Ovary (tissue), 9 donors: Measurements from ENCODE around the gene LDLRAD4. TPM values are rescaled to one million over a fixed set of nuclear protein-coding genes. Genes with fewer than 3 reads are reported as not detected.

Experiments used
- DNase-seq, 5 donors: peaks; one replicate each; pipeline ENCODE4 v3.0.0-alpha.2; 2019 to 2020
- H3K27ac ChIP-seq, 2 donors: fragments of 200-600 bp; one replicate each; pipeline versions ENCODE4 v1.5.1 to v1.8.0; 2019 to 2022
- H3K27me3 ChIP-seq: fragments of 200-600 bp; one replicate; pipeline ENCODE4 v1.8.0; 2022
- H3K36me3 ChIP-seq: fragments of 200-600 bp; sonication (generic); one replicate; pipeline ENCODE4 v1.5.1; 2019
- H3K4me1 ChIP-seq: one replicate; pipeline ENCODE4 v1.8.1; 2013; ENCODE audit warnings: mild to moderate bottlenecking, moderate library complexity; ENCODE audit not compliant: insufficient read depth
- H3K4me3 ChIP-seq: fragments of 200-600 bp; sonication (generic); one replicate; pipeline ENCODE4 v1.5.1; 2017
- H3K9me3 ChIP-seq, 2 donors: fragments of 200-600 bp in 1 of 2; sonication (generic) in 1 of 2; one replicate each; pipeline versions ENCODE4 v1.5.1 to v1.8.1; 2013 to 2019; ENCODE audit warnings: mild to moderate bottlenecking in 1 of 2, moderate library complexity in 1 of 2
- EP300 ChIP-seq: sonication (generic); formaldehyde crosslinking; IDR thresholded peaks from one replicate; pipeline ENCODE4 v1.6.1; 2017; ENCODE audit warnings: antibody characterized with exemption
- POLR2A ChIP-seq: fragments of 450-650 bp; IDR thresholded peaks from one replicate; pipeline ENCODE4 v1.6.1; 2017; ENCODE audit warnings: antibody characterized with exemption, mild to moderate bottlenecking, moderate library complexity
- WGBS, 3 donors: extraction: QIAGEN DNeasy Blood & Tissue Kit in 1 of 3; methylation state at CpG; one replicate each; pipeline versions ENCODE4 v1.1.5 to v1.1.7; 2013 to 2017; 5-methylcytosine and 5-hydroxymethylcytosine counted together
- intact Hi-C, 4 donors: fragments of 100-400 bp; cut with DNase I; formaldehyde crosslinking; loops; one replicate each; pipeline versions ENCODE4 v1.11.0 to v1.15.1; 2022 to 2023
- polyA plus RNA-seq, 2 donors: library from polyadenylated mRNA; stranded (reverse); fragments of 200-250 nt in 1 of 2; fragments of 350-450 nt in 1 of 2; fragmentation: Illumina TruSeq in 1 of 2; extraction: RNeasy Lipid Tissue Mini Kit (QIAGEN cat#74804) in 1 of 2; gene quantifications; one replicate each; pipeline ENCODE4 v1.2.3, GENCODE V29; 2013 to 2014
- total RNA-seq, 7 donors: library from RNA; depleted of rRNA in 2 of 7; stranded (reverse); fragments of >200 nt in 2 of 7; fragmentation: NEBNext Ultra II Directional in 3 of 7; extraction: Animal tissue kit (Norgen Biotek cat#: 25700) in 3 of 7; gene quantifications; one replicate each; pipeline versions ENCODE4 v1.1.0 to v1.2.4, GENCODE V29; 2016 to 2023
- TF ChIP-seq, protein P1 (sequence below), 3 donors: fragments of 450-650 bp in 2 of 3; fragments of 200-600 bp in 1 of 3; IDR thresholded peaks; one replicate each; pipeline versions ENCODE4 v1.5.1 to v1.8.0; 2016 to 2022; ENCODE audit warnings: antibody characterized with exemption in 3 of 3, mild to moderate bottlenecking in 1 of 3
- donor health status: DM: no; HTN: no; CAD: no; lungs with moderate emphysema.
- donor health status: DM: no; HTN: no; CAD: no.
- donor health status: Bipolar disorder and iron deficiency.
- donor health status: DM: yes; HTN: yes; CAD: no.
- donor health status: DM: no; HTN: no; CAD: no.
- donor health status: DM: yes; HTN: yes; CAD: no.

Gene LDLRAD4
- total and polyA plus RNA-seq, 9 donors = 2.3 to 31.6 (median 8.3) TPM

GRCh38 chr18:13551841-13552733, 333.5 kb downstream of the LDLRAD4 start:
- DNase-seq = no peak
- intact Hi-C loops = no loop called here
- H3K4me1 ChIP-seq = peaks cover 3% of the 10 kb centered on the region
- no peaks in the 10 kb centered on the region for H3K27me3 ChIP-seq
- no peaks in the 10 kb centered on the region for H3K36me3 ChIP-seq
- no peak overlapping the region for H3K4me3 ChIP-seq
- H3K9me3 ChIP-seq = no peaks in the 10 kb centered on the region
- H3K27ac ChIP-seq = no peak overlapping the region
- 58 to 78% (median 72%) methylated on average over 13 of the region's 13 CpGs for WGBS, 3 donors
- TF ChIP-seq POLR2A = no peak
- TF ChIP-seq, protein P1, sequence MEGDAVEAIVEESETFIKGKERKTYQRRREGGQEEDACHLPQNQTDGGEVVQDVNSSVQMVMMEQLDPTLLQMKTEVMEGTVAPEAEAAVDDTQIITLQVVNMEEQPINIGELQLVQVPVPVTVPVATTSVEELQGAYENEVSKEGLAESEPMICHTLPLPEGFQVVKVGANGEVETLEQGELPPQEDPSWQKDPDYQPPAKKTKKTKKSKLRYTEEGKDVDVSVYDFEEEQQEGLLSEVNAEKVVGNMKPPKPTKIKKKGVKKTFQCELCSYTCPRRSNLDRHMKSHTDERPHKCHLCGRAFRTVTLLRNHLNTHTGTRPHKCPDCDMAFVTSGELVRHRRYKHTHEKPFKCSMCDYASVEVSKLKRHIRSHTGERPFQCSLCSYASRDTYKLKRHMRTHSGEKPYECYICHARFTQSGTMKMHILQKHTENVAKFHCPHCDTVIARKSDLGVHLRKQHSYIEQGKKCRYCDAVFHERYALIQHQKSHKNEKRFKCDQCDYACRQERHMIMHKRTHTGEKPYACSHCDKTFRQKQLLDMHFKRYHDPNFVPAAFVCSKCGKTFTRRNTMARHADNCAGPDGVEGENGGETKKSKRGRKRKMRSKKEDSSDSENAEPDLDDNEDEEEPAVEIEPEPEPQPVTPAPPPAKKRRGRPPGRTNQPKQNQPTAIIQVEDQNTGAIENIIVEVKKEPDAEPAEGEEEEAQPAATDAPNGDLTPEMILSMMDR (IDR thresholded peaks at IDR 0.05) = no peak
- TF ChIP-seq EP300 = no peak

DNA sequence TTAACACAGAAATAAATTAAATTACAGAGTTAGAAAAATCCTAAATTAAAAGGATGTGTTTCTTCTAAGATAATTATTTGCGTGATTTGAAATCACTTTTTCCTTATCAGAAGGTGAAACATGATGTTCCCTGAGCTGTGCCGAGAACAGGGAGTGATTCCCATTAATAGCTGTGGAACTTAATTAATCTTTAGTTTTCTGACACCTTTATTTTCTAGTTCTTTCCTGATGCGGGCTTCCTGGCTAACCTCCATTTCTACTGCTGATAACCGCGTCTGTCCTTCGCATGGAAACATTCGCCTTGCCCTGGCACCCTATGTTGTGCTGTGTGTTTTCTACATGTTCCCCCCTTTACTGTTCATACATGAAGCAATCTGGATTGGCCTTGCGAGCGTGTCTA, 334.9 kb downstream of the LDLRAD4 start:
- TF ChIP-seq POLR2A = no peak
- peak; percentile 53 for TF ChIP-seq EP300
- DNase-seq = no peak
- Histone ChIP-seq H3K27me3 (no peaks in the 10 kb centered on the region), H3K36me3 (no peaks in the 10 kb centered on the region), H3K4me1 (peaks cover 3% of the 10 kb centered on the region), H3K9me3 (no peaks in the 10 kb centered on the region), H3K27ac (no peak overlapping the region), H3K4me3 (no peak overlapping the region)
- WGBS, 3 donors = 41 to 49% (median 47%) methylated on average over 9 of the region's 9 CpGs
- intact Hi-C loops = no loop called here

DNA sequence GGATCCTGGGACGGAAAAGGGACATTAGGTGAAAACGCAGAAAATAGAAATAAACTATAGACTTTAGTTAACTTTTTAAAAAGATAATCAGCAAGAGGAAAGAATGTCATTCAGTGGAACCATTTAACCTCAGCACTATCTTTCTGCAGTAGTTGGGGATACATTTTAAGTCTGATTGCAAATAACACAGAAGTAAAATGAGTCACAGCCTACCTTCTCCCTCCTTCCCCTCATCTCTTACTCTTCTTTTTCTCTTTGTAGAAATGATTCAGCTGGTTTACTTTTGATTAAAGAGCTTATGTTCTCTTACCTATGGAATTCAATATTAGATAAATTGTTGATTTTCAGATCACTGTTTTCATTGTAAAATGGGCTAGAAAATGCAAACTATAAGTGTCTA, 336.6 kb downstream of the LDLRAD4 start:
- no peaks in the 10 kb centered on the region for H3K27me3 ChIP-seq
- H3K9me3 ChIP-seq = no peaks in the 10 kb centered on the region
- no peaks in the 10 kb centered on the region for H3K36me3 ChIP-seq
- no peak for DNase-seq
- 91 to 92% (median 92%) methylated on average over 2 of the region's 2 CpGs for WGBS, 3 donors
- TF ChIP-seq POLR2A = no peak
- TF ChIP-seq EP300 = no peak
- TF ChIP-seq, protein P1 (IDR thresholded peaks at IDR 0.05) = no peak
- H3K4me3 ChIP-seq = no peak overlapping the region
- H3K27ac ChIP-seq = no peak overlapping the region
- no peaks in the 10 kb centered on the region for H3K4me1 ChIP-seq
- intact Hi-C loops = no loop called here

DNA sequence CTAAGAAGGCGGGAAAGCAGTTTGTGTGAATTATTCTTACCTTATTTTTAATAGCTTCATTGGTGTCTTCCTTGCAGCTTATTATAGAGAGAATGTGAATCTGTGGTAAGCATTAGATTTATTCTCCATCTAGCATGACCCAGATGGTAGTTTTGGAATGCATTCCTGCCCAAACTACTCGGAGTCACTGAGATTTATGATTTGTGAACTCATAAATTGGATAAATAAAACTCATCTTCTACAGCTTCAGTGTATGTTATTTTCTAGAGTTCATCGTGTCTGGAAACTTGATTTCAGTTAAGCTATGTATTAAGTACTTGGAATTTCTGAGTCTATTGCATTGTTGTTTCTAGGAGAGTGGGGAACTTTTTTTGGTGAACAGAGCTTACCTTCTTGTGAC, 337.3 kb downstream of the LDLRAD4 start:
- H3K36me3 ChIP-seq = no peaks in the 10 kb centered on the region

More for the DNA sequence above, 337.3 kb downstream of the LDLRAD4 start:
- Histone ChIP-seq H3K4me1 (no peaks in the 10 kb centered on the region), H3K27ac (no peak overlapping the region), H3K9me3 (no peaks in the 10 kb centered on the region), H3K4me3 (no peak overlapping the region), H3K27me3 (no peaks in the 10 kb centered on the region)
- WGBS, 3 donors = 18 to 46% (median 29%) methylated on average over 3 of the region's 3 CpGs
- TF ChIP-seq, protein P1 (IDR thresholded peaks at IDR 0.05) = no peak
- TF ChIP-seq EP300 (no peak), POLR2A (no peak)
- no peak for DNase-seq
- intact Hi-C loops = no loop called here
